HCT116 (cell line): ENCODE results near the gene ARHGAP10. TPM values are rescaled to one million over a fixed set of nuclear protein-coding genes. Genes with fewer than 3 reads are reported as not detected.

Experiments
- ATAC-seq: fragments of 200-7000 bp; cut with Tn5 transposase; 2 replicates; pipeline ENCODE4 v1.9.1; 2020; ENCODE audit warnings: mild to moderate bottlenecking, moderate library complexity
- BruUV-seq: library from RNA; stranded (reverse); fragments of 400-500 nt; replicated peaks from 2 replicates; lab custom pipeline; 2021; lab: Mats Ljungman, UMichigan
- CTCF ChIA-PET: fragments of 300-600 bp; sonication (Branson Sonifier 250); formaldehyde crosslinking; loops from one replicate; lab custom pipeline; 2021; ENCODE audit warnings: antibody characterized with exemption; lab: Charles Lee
- POLR2A ChIA-PET: fragments of 300-600, 350-600 bp; sonication (Branson Sonifier 250); formaldehyde crosslinking; loops from one replicate; lab custom pipeline; 2021; ENCODE audit warnings: antibody characterized with exemption; lab: Charles Lee
- RAD21 ChIA-PET, 2 experiments: fragments of 300-600 bp; sonication (Branson Sonifier 250); formaldehyde crosslinking; loops; one replicate each; lab custom pipeline; 2023; ENCODE audit warnings: low total read pairs in 2 of 2; ENCODE audit not compliant: uncharacterized antibody in 2 of 2, unreplicated experiment in 2 of 2, low non-redundant PET in 1 of 2; lab: Charles Lee
- DNase-seq: peaks from one replicate; pipeline ENCODE4 v3.0.0-alpha.2; 2010; ENCODE audit warnings: low read depth, low spot score
- H2AFZ ChIP-seq: fragments of 200-600 bp; shearing (Covaris generic), sonication (generic); 2 replicates; pipeline ENCODE4 v1.6.1; 2017; ENCODE audit warnings: low read depth, mixed run types, mixed read lengths, antibody characterized with exemption, low read length; ENCODE audit not compliant: poor library complexity, severe bottlenecking
- H3K27ac ChIP-seq: 2 replicates; pipeline ENCODE4 v1.5.1; 2012; ENCODE audit warnings: low read depth, low read length
- H3K27me3 ChIP-seq: fragments of 200-600 bp; sonication (generic); 2 replicates; pipeline ENCODE4 v1.6.1; 2016; ENCODE audit warnings: mixed run types, low read length, mixed read lengths; ENCODE audit not compliant: insufficient read depth
- H3K36me3 ChIP-seq, 2 experiments: fragments of 200-500 bp in 1 of 2; fragments of 200-600 bp in 1 of 2; sonication (Bioruptor generic) in 1 of 2; sonication (generic) in 1 of 2; 2 replicates each; pipeline versions ENCODE4 v1.5.1 to v1.6.1; 2014 to 2016; ENCODE audit warnings: low read length in 2 of 2, inconsistent platforms in 1 of 2, mixed read lengths in 1 of 2, mixed run types in 1 of 2; ENCODE audit not compliant: insufficient read depth in 2 of 2, control insufficient read depth in 1 of 2
- H3K4me1 ChIP-seq, 2 experiments: fragments of 200-600 bp in 1 of 2; sonication (generic) in 1 of 2; 2 replicates each; pipeline versions ENCODE4 v1.5.1 to v1.6.1; 2012 to 2017; ENCODE audit warnings: low read length in 2 of 2, inconsistent platforms in 1 of 2, mild to moderate bottlenecking in 1 of 2, mixed read lengths in 1 of 2, mixed run types in 1 of 2, moderate library complexity in 1 of 2; ENCODE audit not compliant: insufficient read depth in 2 of 2, control insufficient read depth in 1 of 2
- H3K4me2 ChIP-seq: fragments of 200-600 bp; sonication (generic); 2 replicates; pipeline ENCODE4 v1.6.1; 2017; ENCODE audit warnings: mixed run types, low read length, mixed read lengths
- H3K4me3 ChIP-seq, 2 experiments: fragments of 200-600 bp in 1 of 2; sonication (generic) in 1 of 2; replicated peaks in 1 of 2; 2 replicates each; pipeline ENCODE4 v1.5.1; 2011 to 2016; ENCODE audit warnings: low read length in 2 of 2, control low read depth in 1 of 2, low read depth in 1 of 2, mild to moderate bottlenecking in 1 of 2, mixed read lengths in 1 of 2, mixed run types in 1 of 2
- H3K79me2 ChIP-seq: fragments of 200-600 bp; sonication (generic); 2 replicates; pipeline ENCODE4 v1.6.1; 2017; ENCODE audit warnings: mild to moderate bottlenecking, mixed run types, low read length, moderate library complexity, mixed read lengths; ENCODE audit not compliant: insufficient read depth
- H3K9ac ChIP-seq: fragments of 200-600 bp; sonication (generic); 2 replicates; pipeline ENCODE4 v1.6.1; 2016; ENCODE audit warnings: low read length, mixed read lengths
- H3K9me2 ChIP-seq: fragments of 200-600 bp; sonication (generic), shearing (Covaris generic); 2 replicates; pipeline ENCODE4 v1.6.1; 2017; ENCODE audit warnings: mixed run types, mild to moderate bottlenecking, moderate library complexity; ENCODE audit not compliant: insufficient read depth
- H3K9me3 ChIP-seq, 2 experiments: fragments of 200-500 bp in 1 of 2; fragments of 200-600 bp in 1 of 2; sonication (Bioruptor generic) in 1 of 2; sonication (generic) in 1 of 2; 2 replicates each; pipeline ENCODE4 v1.6.1; 2014 to 2017; ENCODE audit warnings: low read length in 2 of 2, mixed read lengths in 2 of 2, inconsistent platforms in 1 of 2, low read depth in 1 of 2, mild to moderate bottlenecking in 1 of 2, mixed run types in 1 of 2, moderate library complexity in 1 of 2; ENCODE audit not compliant: control insufficient read depth in 1 of 2, insufficient read depth in 1 of 2
- H4K20me1 ChIP-seq: fragments of 200-600 bp; sonication (generic), shearing (Covaris generic); 2 replicates; pipeline ENCODE4 v1.6.1; 2017; ENCODE audit warnings: mixed run types, mild to moderate bottlenecking, moderate library complexity; ENCODE audit not compliant: insufficient read depth
- CBX3 ChIP-seq: IDR thresholded peaks from 2 replicates; pipeline ENCODE4 v1.6.1; 2012; ENCODE audit warnings: low read depth
- CEBPB ChIP-seq: IDR thresholded peaks from 2 replicates; pipeline ENCODE4 v1.6.1; 2012; ENCODE audit warnings: low read depth
- CTCF ChIP-seq, 3 experiments: fragments of 200-600 bp in 1 of 3; sonication (generic) in 1 of 3; IDR thresholded peaks in 2 of 3; conservative IDR thresholded peaks in 1 of 3; 2 replicates each; pipeline ENCODE4 v1.5.1; 2012 to 2017; ENCODE audit warnings: low read depth in 2 of 3, low read length in 2 of 3, antibody characterized with exemption in 1 of 3, borderline replicate concordance in 1 of 3, control low read depth in 1 of 3, mild to moderate bottlenecking in 1 of 3, mixed read lengths in 1 of 3, mixed run types in 1 of 3, moderate library complexity in 1 of 3; ENCODE audit not compliant: insufficient read depth in 1 of 3
- EZH2 ChIP-seq: fragments of 200-600 bp; sonication (generic); IDR thresholded peaks from 2 replicates; pipeline ENCODE4 v1.6.1; 2017; ENCODE audit warnings: antibody characterized with exemption, mixed run types
- JUND ChIP-seq: IDR thresholded peaks from 2 replicates; pipeline ENCODE4 v1.6.1; 2012
- POLR2A ChIP-seq: IDR thresholded peaks from 2 replicates; pipeline ENCODE4 v1.7.0; 2011; ENCODE audit warnings: borderline replicate concordance; ENCODE audit not compliant: insufficient read depth, insufficient read length; ENCODE audit errors: extremely low read depth
- POLR2AphosphoS5 ChIP-seq: IDR thresholded peaks from 2 replicates; pipeline ENCODE4 v1.6.1; 2011; ENCODE audit warnings: mild to moderate bottlenecking, low read depth, low read length, moderate library complexity
- REST ChIP-seq: IDR thresholded peaks from 2 replicates; pipeline ENCODE4 v1.6.1; 2012; ENCODE audit warnings: low read depth
- SIN3A ChIP-seq: IDR thresholded peaks from 2 replicates; pipeline ENCODE4 v1.6.1; 2012; ENCODE audit warnings: low read depth
- TCF7L2 ChIP-seq: IDR thresholded peaks from 2 replicates; pipeline ENCODE4 v1.7.0; 2011; ENCODE audit warnings: borderline replicate concordance, inconsistent platforms; ENCODE audit not compliant: insufficient read depth, insufficient read length; ENCODE audit errors: extremely low read depth
- YY1 ChIP-seq: IDR thresholded peaks from 2 replicates; pipeline ENCODE4 v1.6.1; 2011; ENCODE audit warnings: low read length, low read depth, moderate library complexity, mild to moderate bottlenecking; ENCODE audit not compliant: insufficient replicate concordance; ENCODE audit errors: extremely low read depth
- ZBTB33 ChIP-seq: IDR thresholded peaks from 2 replicates; pipeline ENCODE4 v1.6.1; 2011; ENCODE audit warnings: mild to moderate bottlenecking, low read length, moderate library complexity; ENCODE audit not compliant: insufficient replicate concordance; ENCODE audit errors: extremely low read depth
- ZNF274 ChIP-seq: fragments of 200-500 bp; sonication (Bioruptor generic); IDR thresholded peaks from 2 replicates; pipeline ENCODE4 v1.6.1; 2014; ENCODE audit warnings: mild to moderate bottlenecking, low read depth, low read length, inconsistent platforms
- intact Hi-C: fragments of 100-400 bp; cut with micrococcal nuclease; formaldehyde crosslinking; loops from 2 replicates; pipeline ENCODE4 v1.10.0; 2022
- total RNA-seq: library from RNA; stranded (reverse); gene quantifications from one replicate; pipeline ENCODE4 v1.2.1, GENCODE V29; 2021; ENCODE audit not compliant: unreplicated experiment

Gene ARHGAP10
- total RNA-seq, 1 experiment from 2014 or later, result 24.7 TPM

GRCh38 chr4:147833741-147834140 is 101.9 kb downstream of the ARHGAP10 start:
- ChIA-PET RAD21 (no interaction called here), POLR2A (no interaction called here), CTCF (interaction anchor here (1.2 kb wide), 1 partner anchor 8 kb away, joined by 3 read pairs; no protein-coding TSS in a partner anchor)
- Histone ChIP-seq H4K20me1 (no peaks in the 10 kb centered on the region), H3K4me3 (no peak overlapping the region), H3K27ac (no peak overlapping the region), H2AFZ (no peak overlapping the region), H3K27me3 (no peaks in the 10 kb centered on the region), H3K4me2 (no peak overlapping the region), H3K9ac (no peak overlapping the region), H3K79me2 (peaks cover 10% of the 10 kb centered on the region; the same call in 1 of the 2 replicates), H3K4me1 (peaks cover 32 to 44% of the 10 kb centered on the region in 2 experiments), H3K9me3 (no peaks in the 10 kb centered on the region), H3K36me3 (no peaks in the 10 kb centered on the region), H3K9me2 (no peaks in the 10 kb centered on the region)
- DNase-seq (no peak), ATAC-seq (no peak)
- BruUV-seq, result no TSS peak
- TF ChIP-seq SIN3A (no peak), JUND (no peak), ZBTB33 (no peak), CTCF (IDR thresholded peaks at IDR 0.05 in 2 of 3, conservative IDR thresholded peaks at IDR 0.05 in 1 of 3; ENCODE audit: borderline replicate concordance in 1 of 3, insufficient read depth in 1 of 3, low read depth in 2 of 3, low read length in 2 of 3) (no peak), REST (no peak), CBX3 (no peak), EZH2 (no peak), TCF7L2 (no peak), YY1 (no peak), POLR2AphosphoS5 (no peak), POLR2A (no peak), CEBPB (no peak), ZNF274 (no peak)
- intact Hi-C loops, result no loop called here
